Body of pancreas (tissue), 4 donors: ENCODE measurements around the gene ADAD2. TPM values are rescaled to one million over a fixed set of nuclear protein-coding genes. Genes with fewer than 3 reads are reported as not detected.

ENCODE experiments used
- ATAC-seq: fragments of 150-250 bp; one replicate; pipeline ENCODE4 v1.9.1; 2016
- DNase-seq, 4 donors: peaks; one replicate each; pipeline ENCODE4 v3.0.0-alpha.2; 2019
- H3K27ac ChIP-seq, 4 donors: fragments of 200-600 bp; sonication (generic); 1 replicate in 3 of 4; 2 replicates in 1 of 4; pipeline versions ENCODE4 v1.5.1 to v1.6.1; 2016 to 2019; ENCODE audit warnings: mild to moderate bottlenecking in 1 of 4, mixed read lengths in 1 of 4, moderate library complexity in 1 of 4
- H3K27me3 ChIP-seq, 2 donors: fragments of 200-600 bp; sonication (generic); one replicate each; pipeline ENCODE4 v1.6.0; 2016; ENCODE audit warnings: mild to moderate bottlenecking in 1 of 2
- H3K36me3 ChIP-seq, 2 donors: fragments of 200-600 bp; sonication (generic); replicated peaks in 1 of 2; 2 replicates each; pipeline ENCODE4 v1.5.1; 2016; ENCODE audit warnings: low read depth in 2 of 2; ENCODE audit not compliant: insufficient read depth in 1 of 2
- H3K4me1 ChIP-seq: fragments of 200-600 bp; sonication (generic); one replicate; pipeline ENCODE4 v1.6.0; 2016
- H3K4me3 ChIP-seq, 2 donors: fragments of 200-600 bp; sonication (generic); 1 replicate in 1 of 2; 2 replicates in 1 of 2; pipeline ENCODE4 v1.5.1; 2016 to 2019
- H3K9me3 ChIP-seq, 3 donors: fragments of 200-600 bp; sonication (generic); 1 replicate in 2 of 3; 2 replicates in 1 of 3; pipeline ENCODE4 v1.5.1; 2016
- CTCF ChIP-seq, 7 experiments: fragments of 450-650 bp in 4 of 7; fragments of 200-600 bp in 3 of 7; sonication (generic) in 3 of 7; IDR thresholded peaks; one replicate each; pipeline ENCODE4 v1.5.1; 2016 to 2019; ENCODE audit warnings: antibody characterized with exemption in 7 of 7
- POLR2A ChIP-seq, 3 donors: fragments of 450-650 bp; IDR thresholded peaks; one replicate each; pipeline ENCODE4 v1.6.1; 2016; ENCODE audit warnings: antibody characterized with exemption in 3 of 3, mild to moderate bottlenecking in 2 of 3
- WGBS, 2 donors: methylation state at CpG; one replicate each; pipeline ENCODE4 v1.1.5; 2017; 5-methylcytosine and 5-hydroxymethylcytosine counted together
- intact Hi-C: fragments of 100-400 bp; cut with DNase I; formaldehyde crosslinking; loops from one replicate; pipeline ENCODE4 v1.15.1; 2023
- total RNA-seq, 2 donors: library from RNA; depleted of rRNA; stranded (reverse); fragments of >200 nt; gene quantifications; one replicate each; pipeline ENCODE4 v1.1.0, GENCODE V29; 2016

ADAD2 gene
- total RNA-seq, 2 donors from 2014 or later: 4.0 TPM; not detected in 1

- Histone ChIP-seq H3K4me3 (no peak overlapping the region), H3K27me3 (no peaks in the 10 kb centered on the region), H3K9me3 (no peaks in the 10 kb centered on the region), H3K4me1 (no peaks in the 10 kb centered on the region), H3K36me3 (no peaks in the 10 kb centered on the region), H3K27ac (no peak overlapping the region)
- DNase-seq (no peak), ATAC-seq (no peak)
- 66 to 81% methylated on average over 5 to 7 of the region's 7 CpGs for WGBS, 2 donors
- intact Hi-C loops: loop anchor here (10.0 kb wide), 1 partner anchor 229 kb away; the partner anchor contains the start of gene NECAB2
- TF ChIP-seq CTCF (IDR thresholded peaks at IDR 0.05): no peak
- TF ChIP-seq POLR2A (IDR thresholded peaks at IDR 0.05): no peak
Measured at GRCh38 chr16:84193480-84193879, 2.5 kb downstream of the ADAD2 start.

DNA sequence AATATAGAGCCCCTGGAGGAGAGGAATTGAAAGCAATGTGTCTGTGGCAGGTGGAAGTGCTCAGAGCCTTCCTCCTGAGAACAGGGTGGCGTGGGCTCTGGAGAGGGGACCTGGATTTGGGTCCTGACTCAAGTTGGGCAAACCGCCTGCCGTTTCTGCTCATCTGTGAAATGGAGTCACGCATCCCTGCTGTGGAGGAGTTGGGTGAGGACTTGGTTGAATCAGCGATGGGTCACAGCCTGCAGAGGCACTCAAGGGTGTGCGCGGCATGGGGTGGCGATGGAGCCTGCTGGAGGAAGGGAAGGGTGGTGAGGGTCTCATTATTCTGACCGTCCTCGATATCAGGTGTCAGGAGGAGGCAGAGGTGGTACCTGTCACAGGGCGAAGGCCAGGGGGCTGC lies 3.1 kb downstream of the ADAD2 start:
- Histone ChIP-seq H3K4me3 (no peak overlapping the region), H3K36me3 (no peaks in the 10 kb centered on the region), H3K27me3 (no peaks in the 10 kb centered on the region), H3K9me3 (no peaks in the 10 kb centered on the region), H3K4me1 (no peaks in the 10 kb centered on the region), H3K27ac (no peak overlapping the region)
- intact Hi-C loops: loop anchor here (10.0 kb wide), 1 partner anchor 229 kb away; the partner anchor contains the start of gene NECAB2
- DNase-seq: no peak
- 70 to 76% methylated on average over 11 of the region's 11 CpGs for whole genome bisulfite sequencing, 2 donors
- no peak for ATAC-seq
- no peak for TF ChIP-seq POLR2A (IDR thresholded peaks at IDR 0.05)

GRCh38 chr16:84194470-84195200 lies 3.7 kb downstream of the ADAD2 start:
- Histone ChIP-seq H3K9me3 (no peaks in the 10 kb centered on the region), H3K27me3 (no peaks in the 10 kb centered on the region), H3K36me3 (no peaks in the 10 kb centered on the region), H3K4me1 (no peaks in the 10 kb centered on the region), H3K4me3 (no peak overlapping the region), H3K27ac (no peak overlapping the region)
- intact Hi-C loops: loop anchor here (10.0 kb wide), 1 partner anchor 230 kb away; the partner anchor contains the start of gene NECAB2
- no peak for DNase-seq
- TF ChIP-seq CTCF (IDR thresholded peaks at IDR 0.05): no peak
- no peak for TF ChIP-seq POLR2A (IDR thresholded peaks at IDR 0.05)
- WGBS, 2 donors: 54 to 81% methylated on average over 3 to 28 of the region's 34 CpGs
- ATAC-seq: no peak

GRCh38 chr16:84195201-84196093 lies 4.5 kb downstream of the ADAD2 start:
- H3K27me3 ChIP-seq: no peaks in the 10 kb centered on the region
- no peaks in the 10 kb centered on the region for H3K36me3 ChIP-seq
- no peaks in the 10 kb centered on the region for H3K4me1 ChIP-seq
- intact Hi-C loops: loop anchor here (10.0 kb wide), 1 partner anchor 231 kb away; the partner anchor contains the start of gene NECAB2
- ATAC-seq (no peak), DNase-seq (no peak)
- WGBS, 2 donors: 64 to 65% methylated on average over 5 to 32 of the region's 38 CpGs
- H3K4me3 ChIP-seq: no peak overlapping the region
- no peaks in the 10 kb centered on the region for H3K9me3 ChIP-seq
- TF ChIP-seq POLR2A (IDR thresholded peaks at IDR 0.05) (no peak), CTCF (IDR thresholded peaks at IDR 0.05) (no peak)
- no peak overlapping the region for H3K27ac ChIP-seq

- DNase-seq: no peak
- no peaks in the 10 kb centered on the region for H3K9me3 ChIP-seq
- ATAC-seq: no peak
- 81 to 91% methylated on average over 12 to 15 of the region's 16 CpGs for WGBS, 2 donors
- no peaks in the 10 kb centered on the region for H3K27me3 ChIP-seq
- H3K4me3 ChIP-seq: no peak overlapping the region
- TF ChIP-seq CTCF (IDR thresholded peaks at IDR 0.05) (no peak), POLR2A (IDR thresholded peaks at IDR 0.05) (no peak)
- no peaks in the 10 kb centered on the region for H3K4me1 ChIP-seq
- no peak overlapping the region for H3K27ac ChIP-seq
- intact Hi-C loops: loop anchor here (10.0 kb wide), 1 partner anchor 231 kb away; the partner anchor contains the start of gene NECAB2
- no peaks in the 10 kb centered on the region for H3K36me3 ChIP-seq
Measured at GRCh38 chr16:84196101-84196500, 5.1 kb downstream of the ADAD2 start.
